D721Med (cell line): Measurements from ENCODE around the gene MOXD1.
"Not testable (repeated sequence)": the region's sequence is repeated elsewhere in the genome, so short reads cannot be mapped to it uniquely, and the experiment has no call there.

Experiments used
- DNase-seq: peaks from one replicate; pipeline ENCODE4 v3.0.0; 2011; ENCODE audit warnings: low spot score; ENCODE audit not compliant: insufficient read length
- FAIRE-seq: peaks from 2 replicates; lab custom pipeline; 2011; peaks lifted over from hg19 to GRCh38; lab: Jason Lieb, UNC
- CTCF ChIP-seq: IDR thresholded peaks from 2 replicates; pipeline ENCODE4 v1.5.1; 2012; ENCODE audit warnings: mild to moderate bottlenecking, control low read depth; ENCODE audit not compliant: insufficient read depth; ENCODE audit errors: missing control alignments

Gene MOXD1

GRCh38 chr6:132330759-132331158 lies 70.5 kb downstream of the MOXD1 start:
- no peak for FAIRE-seq
- no peak for TF ChIP-seq CTCF
- no peak for DNase-seq

GRCh38 chr6:132322398-132322797 lies 78.9 kb downstream of the MOXD1 start:
- no peak for TF ChIP-seq CTCF
- no peak for DNase-seq
- no peak for FAIRE-seq

GRCh38 chr6:132320007-132320406 lies 81.3 kb downstream of the MOXD1 start:
- no peak for TF ChIP-seq CTCF
- FAIRE-seq (no peak), DNase-seq (no peak)

- FAIRE-seq (no peak), DNase-seq (no peak)
- TF ChIP-seq CTCF: no peak
Measured at GRCh38 chr6:132316970-132317369, 84.3 kb downstream of the MOXD1 start.

GRCh38 chr6:132314432-132314831 lies 86.8 kb downstream of the MOXD1 start:
- no peak for FAIRE-seq
- DNase-seq: no peak
- TF ChIP-seq CTCF: no peak

- DNase-seq: no peak
- FAIRE-seq: no peak
- no peak for TF ChIP-seq CTCF
Measured at GRCh38 chr6:132310921-132311320, 90.4 kb downstream of the MOXD1 start.

GRCh38 chr6:132310151-132310550 lies 91.1 kb downstream of the MOXD1 start:
- DNase-seq, FAIRE-seq: not testable (repeated sequence)

- DNase-seq: no peak
- FAIRE-seq: no peak
- no peak for TF ChIP-seq CTCF
Measured at GRCh38 chr6:132304891-132305305, 96.4 kb downstream of the MOXD1 start.
